ENCODE results near the gene PAX7. TPM values are rescaled to one million over a fixed set of nuclear protein-coding genes. Genes with fewer than 3 reads are reported as not detected.

PAX7 gene
- polyA plus RNA-seq, 1 experiment = not detected

DNA sequence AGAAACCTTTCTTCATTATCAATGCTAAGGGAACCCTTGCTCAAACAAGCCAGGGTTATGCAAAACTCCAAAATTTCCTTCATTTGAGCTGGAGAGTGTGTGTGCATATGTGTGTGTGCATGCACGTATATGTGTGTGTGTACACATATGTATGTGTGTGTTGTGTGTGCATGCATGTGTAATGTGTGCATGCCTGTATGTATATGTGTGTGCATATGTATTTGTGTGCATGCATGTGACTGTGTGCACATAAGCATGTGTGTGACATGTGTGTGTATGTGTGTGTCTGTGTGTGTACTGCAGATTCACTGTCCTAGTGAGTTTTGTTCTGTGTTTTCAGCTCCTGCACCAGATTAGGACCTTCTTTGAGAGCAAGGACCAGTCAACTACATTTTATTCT, 28.2 kb downstream of the PAX7 start:
- no peak overlapping the region for H3K4me3 ChIP-seq (ENCODE audit: low read depth, low read length)
- TF ChIP-seq, protein P1, sequence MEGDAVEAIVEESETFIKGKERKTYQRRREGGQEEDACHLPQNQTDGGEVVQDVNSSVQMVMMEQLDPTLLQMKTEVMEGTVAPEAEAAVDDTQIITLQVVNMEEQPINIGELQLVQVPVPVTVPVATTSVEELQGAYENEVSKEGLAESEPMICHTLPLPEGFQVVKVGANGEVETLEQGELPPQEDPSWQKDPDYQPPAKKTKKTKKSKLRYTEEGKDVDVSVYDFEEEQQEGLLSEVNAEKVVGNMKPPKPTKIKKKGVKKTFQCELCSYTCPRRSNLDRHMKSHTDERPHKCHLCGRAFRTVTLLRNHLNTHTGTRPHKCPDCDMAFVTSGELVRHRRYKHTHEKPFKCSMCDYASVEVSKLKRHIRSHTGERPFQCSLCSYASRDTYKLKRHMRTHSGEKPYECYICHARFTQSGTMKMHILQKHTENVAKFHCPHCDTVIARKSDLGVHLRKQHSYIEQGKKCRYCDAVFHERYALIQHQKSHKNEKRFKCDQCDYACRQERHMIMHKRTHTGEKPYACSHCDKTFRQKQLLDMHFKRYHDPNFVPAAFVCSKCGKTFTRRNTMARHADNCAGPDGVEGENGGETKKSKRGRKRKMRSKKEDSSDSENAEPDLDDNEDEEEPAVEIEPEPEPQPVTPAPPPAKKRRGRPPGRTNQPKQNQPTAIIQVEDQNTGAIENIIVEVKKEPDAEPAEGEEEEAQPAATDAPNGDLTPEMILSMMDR (IDR thresholded peaks at IDR 0.05; ENCODE audit: insufficient read depth, low read depth, low read length) = no peak
- peaks cover 13% of the 10 kb centered on the region for H3K27me3 ChIP-seq (ENCODE audit: control insufficient read depth, insufficient read depth, low read length)
- no peaks in the 10 kb centered on the region for H3K36me3 ChIP-seq (ENCODE audit: control insufficient read depth, insufficient read depth, low read length)
- CTCF ChIA-PET = no interaction called here
- POLR2A ChIA-PET = no interaction called here
- DNase-seq (ENCODE audit: low read depth) = no peak

- POLR2A ChIA-PET = no interaction called here
- TF ChIP-seq, protein P1 (IDR thresholded peaks at IDR 0.05; ENCODE audit: insufficient read depth, low read depth, low read length) = no peak
- H3K4me3 ChIP-seq (ENCODE audit: low read depth, low read length) = no peak overlapping the region
- no peaks in the 10 kb centered on the region for H3K36me3 ChIP-seq (ENCODE audit: control insufficient read depth, insufficient read depth, low read length)
- DNase-seq (ENCODE audit: low read depth) = no peak
- CTCF ChIA-PET = no interaction called here
- H3K27me3 ChIP-seq (ENCODE audit: control insufficient read depth, insufficient read depth, low read length) = peaks cover 5% of the 10 kb centered on the region
Observed at GRCh38 chr1:18661404-18662285, 31.0 kb downstream of the PAX7 start.

- TF ChIP-seq, protein P1 (IDR thresholded peaks at IDR 0.05; ENCODE audit: insufficient read depth, low read depth, low read length) = no peak
- CTCF ChIA-PET = no interaction called here
- POLR2A ChIA-PET = no interaction called here
- H3K4me3 ChIP-seq (ENCODE audit: low read depth, low read length) = no peak overlapping the region
- no peaks in the 10 kb centered on the region for H3K36me3 ChIP-seq (ENCODE audit: control insufficient read depth, insufficient read depth, low read length)
- DNase-seq (ENCODE audit: low read depth) = no peak
- H3K27me3 ChIP-seq (ENCODE audit: control insufficient read depth, insufficient read depth, low read length) = peaks cover 5% of the 10 kb centered on the region
Observed at GRCh38 chr1:18662286-18662639, 31.6 kb downstream of the PAX7 start.

DNA sequence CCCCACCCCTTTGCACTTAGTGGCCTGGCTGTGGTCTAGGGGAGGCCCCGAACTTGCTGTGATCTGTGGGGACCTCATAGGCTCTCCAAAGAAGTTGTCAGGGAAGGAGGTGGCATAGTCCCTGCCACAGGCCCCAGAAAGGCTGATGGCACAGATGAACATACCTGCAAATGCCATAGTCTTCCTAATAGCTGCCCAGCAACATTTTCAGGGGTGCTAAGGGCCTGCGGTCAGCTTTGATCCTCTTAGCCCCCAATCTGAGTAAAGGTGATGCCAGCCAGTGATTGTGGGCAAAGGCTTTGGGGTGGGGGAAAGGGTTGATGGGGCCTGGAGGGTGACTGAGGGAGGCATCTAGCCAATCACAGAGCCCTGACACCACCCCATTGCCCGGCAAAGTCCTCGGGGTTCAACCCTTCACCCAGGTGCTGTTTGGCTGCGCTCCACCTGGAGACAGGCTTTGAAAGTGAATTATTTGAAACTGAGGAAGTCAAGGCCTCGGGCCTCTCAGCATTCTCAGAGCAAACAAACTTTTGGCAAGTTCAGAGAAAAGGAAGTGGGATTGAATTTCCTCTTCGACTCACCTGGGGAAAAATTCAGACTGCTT, 35.8 kb downstream of the PAX7 start:
- POLR2A ChIA-PET = no interaction called here
- no peaks in the 10 kb centered on the region for H3K36me3 ChIP-seq (ENCODE audit: control insufficient read depth, insufficient read depth, low read length)
- H3K4me3 ChIP-seq (ENCODE audit: low read depth, low read length) = no peak overlapping the region
- DNase-seq (ENCODE audit: low read depth) = no peak
- CTCF ChIA-PET = no interaction called here
- TF ChIP-seq, protein P1 (IDR thresholded peaks at IDR 0.05; ENCODE audit: insufficient read depth, low read depth, low read length) = no peak
- 0 out of 2 replicates have a peak, but pooled peaks cover 2% of the 10 kb centered on the region for H3K27me3 ChIP-seq (ENCODE audit: control insufficient read depth, insufficient read depth, low read length)

DNA sequence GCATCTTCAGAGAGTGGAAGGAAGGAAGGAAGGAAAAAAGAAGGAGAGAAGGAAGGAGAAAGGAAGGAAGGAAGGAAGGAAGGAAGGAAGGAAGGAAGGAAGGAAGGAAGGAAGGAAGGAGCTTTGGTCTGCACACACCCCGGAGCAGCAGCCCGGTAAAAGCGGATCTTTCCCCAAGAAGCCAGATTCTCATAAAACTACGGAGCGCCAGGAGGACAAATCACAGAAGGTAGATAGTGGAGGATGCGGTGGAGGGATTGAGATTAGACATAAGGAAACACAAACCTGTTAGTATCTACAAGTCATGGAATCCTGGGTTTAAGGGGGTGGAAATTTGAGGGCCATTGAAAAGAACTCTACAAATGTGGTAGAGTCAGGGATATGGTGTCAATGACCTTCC, 36.7 kb downstream of the PAX7 start:
- TF ChIP-seq, protein P1 (IDR thresholded peaks at IDR 0.05; ENCODE audit: insufficient read depth, low read depth, low read length) = no peak
- POLR2A ChIA-PET = no interaction called here
- CTCF ChIA-PET = no interaction called here
- no peak overlapping the region for H3K4me3 ChIP-seq (ENCODE audit: low read depth, low read length)
- no peak for DNase-seq (ENCODE audit: low read depth)
- H3K27me3 ChIP-seq (ENCODE audit: control insufficient read depth, insufficient read depth, low read length) = 0 out of 2 replicates have a peak, but pooled peaks cover 2% of the 10 kb centered on the region
- no peaks in the 10 kb centered on the region for H3K36me3 ChIP-seq (ENCODE audit: control insufficient read depth, insufficient read depth, low read length)

Data from BJ (cell line).